Ascending aorta (tissue), 2 donors: Measurements from ENCODE around the gene SPACDR. TPM values are rescaled to one million over a fixed set of nuclear protein-coding genes. Genes with fewer than 3 reads are reported as not detected.

Source experiments
- DNase-seq, 2 donors: peaks; one replicate each; pipeline ENCODE4 v3.0.0-alpha.2; 2019; ENCODE audit warnings: low spot score in 2 of 2
- H3K27ac ChIP-seq, 2 donors: fragments of 200-600 bp; sonication (generic); one replicate each; pipeline ENCODE4 v1.5.1; 2016 to 2017; ENCODE audit warnings: mild to moderate bottlenecking in 1 of 2
- H3K27me3 ChIP-seq: fragments of 200-600 bp; sonication (generic); one replicate; pipeline ENCODE4 v1.5.1; 2017
- H3K36me3 ChIP-seq, 2 donors: fragments of 200-600 bp; sonication (generic); one replicate each; pipeline ENCODE4 v1.5.1; 2016
- H3K4me1 ChIP-seq, 2 donors: fragments of 200-600 bp; sonication (generic); one replicate each; pipeline ENCODE4 v1.5.1; 2016 to 2017; ENCODE audit warnings: mild to moderate bottlenecking in 1 of 2
- H3K4me3 ChIP-seq, 2 donors: fragments of 200-600 bp; sonication (generic); one replicate each; pipeline ENCODE4 v1.5.1; 2016 to 2017; ENCODE audit warnings: mild to moderate bottlenecking in 1 of 2
- H3K9me3 ChIP-seq, 2 donors: fragments of 200-600 bp; sonication (generic); one replicate each; pipeline ENCODE4 v1.5.1; 2016
- CTCF ChIP-seq, 3 experiments: fragments of 200-600 bp in 2 of 3; fragments of 450-650 bp in 1 of 3; sonication (generic) in 2 of 3; IDR thresholded peaks; one replicate each; pipeline ENCODE4 v1.5.1; 2016 to 2019; ENCODE audit warnings: antibody characterized with exemption in 3 of 3, mild to moderate bottlenecking in 1 of 3, moderate library complexity in 1 of 3
- intact Hi-C: fragments of 100-400 bp; cut with DNase I; formaldehyde crosslinking; loops from one replicate; pipeline ENCODE4 v1.15.1; 2023
- total RNA-seq: library from RNA; depleted of rRNA; stranded (reverse); fragments of >200 nt; gene quantifications from one replicate; pipeline ENCODE4 v1.1.0, GENCODE V29; 2016

The SPACDR gene
- total RNA-seq, 1 donor from 2014 or later, result not detected

- Histone ChIP-seq H3K36me3 (peaks cover 10% of the 10 kb centered on the region in 2 donors), H3K4me3 (peak overlapping the region; percentile 90 to 92), H3K27me3 (no peaks in the 10 kb centered on the region), H3K4me1 (peaks cover 24 to 40% of the 10 kb centered on the region in 2 donors), H3K9me3 (no peaks in the 10 kb centered on the region), H3K27ac (peak overlapping the region; percentile 74 to 83)
- peak in 2 of 3 experiments; percentile 14 to 36 for TF ChIP-seq CTCF (IDR thresholded peaks at IDR 0.05)
- intact Hi-C loops, result no loop called here
- no peak for DNase-seq
Observed at GRCh38 chr7:100476903-100477870, 13.1 kb upstream of the SPACDR start.

- Histone ChIP-seq H3K27ac (peak overlapping the region; percentile 74 to 83), H3K36me3 (peaks cover 10 to 14% of the 10 kb centered on the region in 2 donors), H3K27me3 (no peaks in the 10 kb centered on the region), H3K4me3 (peak overlapping the region; percentile 90 to 92), H3K9me3 (no peaks in the 10 kb centered on the region), H3K4me1 (peaks cover 24 to 40% of the 10 kb centered on the region in 2 donors)
- TF ChIP-seq CTCF (IDR thresholded peaks at IDR 0.05), result no peak
- intact Hi-C loops, result no loop called here
- DNase-seq, result no peak
Observed at GRCh38 chr7:100476101-100476780, 12.2 kb upstream of the SPACDR start.

GRCh38 chr7:100475549-100475948 lies 11.5 kb upstream of the SPACDR start:
- H3K4me3 ChIP-seq, result peak overlapping the region; percentile 90 to 92
- peak overlapping the region; percentile 74 to 83 for H3K27ac ChIP-seq
- no peak for TF ChIP-seq CTCF (IDR thresholded peaks at IDR 0.05)
- H3K36me3 ChIP-seq, result peaks cover 13 to 14% of the 10 kb centered on the region in 2 donors
- no peak for DNase-seq
- H3K27me3 ChIP-seq, result no peaks in the 10 kb centered on the region
- no peaks in the 10 kb centered on the region for H3K9me3 ChIP-seq
- peaks cover 24 to 40% of the 10 kb centered on the region in 2 donors for H3K4me1 ChIP-seq
- intact Hi-C loops, result no loop called here

- Histone ChIP-seq H3K4me3 (no peak overlapping the region), H3K4me1 (peaks cover 24 to 39% of the 10 kb centered on the region in 2 donors), H3K27ac (peak overlapping the region; percentile 70 to 74), H3K27me3 (no peaks in the 10 kb centered on the region), H3K36me3 (peaks cover 23% of the 10 kb centered on the region in 2 donors), H3K9me3 (no peaks in the 10 kb centered on the region)
- peak in 1 of 2 donors; percentile 78 for DNase-seq
- intact Hi-C loops, result no loop called here
- TF ChIP-seq CTCF (IDR thresholded peaks at IDR 0.05), result no peak
Observed at GRCh38 chr7:100472854-100473499, 8.9 kb upstream of the SPACDR start.

- peaks cover 18 to 32% of the 10 kb centered on the region in 2 donors for H3K4me1 ChIP-seq
- no peak for DNase-seq
- intact Hi-C loops, result no loop called here
- H3K4me3 ChIP-seq, result no peak overlapping the region
- peak overlapping the region; percentile 70 to 74 for H3K27ac ChIP-seq
- TF ChIP-seq CTCF (IDR thresholded peaks at IDR 0.05), result no peak
- H3K36me3 ChIP-seq, result peaks cover 24 to 30% of the 10 kb centered on the region in 2 donors
- no peaks in the 10 kb centered on the region for H3K27me3 ChIP-seq
- H3K9me3 ChIP-seq, result no peaks in the 10 kb centered on the region
Observed at GRCh38 chr7:100472121-100472851, 8.2 kb upstream of the SPACDR start.
